Gastroesophageal sphincter (tissue), 4 donors: Measurements from ENCODE around the gene RHBDF2. TPM values are rescaled to one million over a fixed set of nuclear protein-coding genes. Genes with fewer than 3 reads are reported as not detected.

ENCODE experiments used
- ATAC-seq: fragments of 150-250 bp; one replicate; pipeline ENCODE4 v1.9.1; 2016; ENCODE audit warnings: mild to moderate bottlenecking, moderate library complexity
- H3K27ac ChIP-seq, 4 donors: fragments of 200-600 bp; sonication (generic) in 3 of 4; 1 replicate in 3 of 4; 2 replicates in 1 of 4; pipeline ENCODE4 v1.5.1; 2016 to 2019
- H3K27me3 ChIP-seq: fragments of 200-600 bp; sonication (generic); one replicate; pipeline ENCODE4 v1.5.1; 2019
- H3K36me3 ChIP-seq, 2 donors: fragments of 200-600 bp; sonication (generic); one replicate each; pipeline ENCODE4 v1.5.1; 2019; ENCODE audit warnings: control low read depth in 1 of 2
- H3K4me1 ChIP-seq, 3 donors: fragments of 200-600 bp; sonication (generic); 1 replicate in 2 of 3; 2 replicates in 1 of 3; pipeline ENCODE4 v1.5.1; 2016 to 2019; ENCODE audit warnings: control low read depth in 2 of 3
- H3K4me3 ChIP-seq, 2 donors: fragments of 200-600 bp; sonication (generic); one replicate each; pipeline ENCODE4 v1.5.1; 2019; ENCODE audit warnings: mild to moderate bottlenecking in 1 of 2, moderate library complexity in 1 of 2
- H3K9me3 ChIP-seq, 3 donors: fragments of 200-600 bp; sonication (generic); one replicate each; pipeline ENCODE4 v1.5.1; 2017 to 2019; ENCODE audit warnings: control low read depth in 2 of 3
- EP300 ChIP-seq: sonication (generic); formaldehyde crosslinking; IDR thresholded peaks from one replicate; pipeline ENCODE4 v1.6.1; 2017; ENCODE audit warnings: antibody characterized with exemption, mild to moderate bottlenecking
- POLR2A ChIP-seq, 2 donors: fragments of 450-650 bp; IDR thresholded peaks; one replicate each; pipeline ENCODE4 v1.6.1; 2017; ENCODE audit warnings: antibody characterized with exemption in 2 of 2, mild to moderate bottlenecking in 2 of 2, moderate library complexity in 1 of 2
- POLR2AphosphoS5 ChIP-seq: sonication (generic); formaldehyde crosslinking; IDR thresholded peaks from one replicate; pipeline ENCODE4 v1.6.1; 2017; ENCODE audit warnings: antibody characterized with exemption
- WGBS, 2 donors: methylation state at CpG; one replicate each; pipeline ENCODE4 v1.1.5; 2018; ENCODE audit warnings: low coverage in 1 of 2; 5-methylcytosine and 5-hydroxymethylcytosine counted together
- total RNA-seq, 4 donors: library from RNA; depleted of rRNA; stranded (reverse); fragments of >200 nt; gene quantifications; one replicate each; pipeline ENCODE4 v1.1.0, GENCODE V29; 2016
- TF ChIP-seq, protein P1 (sequence below), 4 experiments: fragments of 200-600 bp in 2 of 4; fragments of 450-650 bp in 2 of 4; sonication (generic) in 1 of 4; IDR thresholded peaks; one replicate each; pipeline ENCODE4 v1.5.1; 2017 to 2019; ENCODE audit warnings: antibody characterized with exemption in 4 of 4, mild to moderate bottlenecking in 2 of 4, moderate library complexity in 2 of 4

The RHBDF2 gene
- total RNA-seq, 4 donors from 2014 or later: 7.3 to 20.5 (median 8.5) TPM

DNA sequence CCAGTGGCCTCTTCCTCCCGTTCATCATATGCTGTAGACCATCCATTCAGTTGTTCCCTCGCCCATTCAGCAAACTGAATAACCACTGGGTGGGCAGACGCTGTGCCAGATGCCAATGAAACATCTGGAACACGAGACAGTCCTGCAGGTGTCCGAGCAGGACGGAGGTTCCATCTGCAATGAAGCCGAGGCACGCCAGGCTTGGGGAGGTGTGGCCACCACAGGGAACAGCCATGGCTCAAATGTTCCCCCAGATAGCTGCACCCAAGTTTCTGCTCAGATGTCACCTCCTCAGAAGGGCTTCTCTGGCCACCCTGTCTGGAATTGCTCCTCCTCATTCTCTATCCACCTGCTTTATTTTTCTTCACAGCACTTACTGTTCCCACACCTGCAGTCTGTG, 78.8 kb downstream of the RHBDF2 start:
- peaks cover 0 to 9% of the 10 kb centered on the region in 2 donors for H3K36me3 ChIP-seq
- no peaks in the 10 kb centered on the region for H3K9me3 ChIP-seq
- WGBS, 2 donors: 100% methylated on average over 1 of the region's 8 CpGs; no CpG with 5 or more reads in 1 of the 2 donors
- no peak for ATAC-seq
- TF ChIP-seq POLR2A (IDR thresholded peaks at IDR 0.05): no peak
- TF ChIP-seq, protein P1, sequence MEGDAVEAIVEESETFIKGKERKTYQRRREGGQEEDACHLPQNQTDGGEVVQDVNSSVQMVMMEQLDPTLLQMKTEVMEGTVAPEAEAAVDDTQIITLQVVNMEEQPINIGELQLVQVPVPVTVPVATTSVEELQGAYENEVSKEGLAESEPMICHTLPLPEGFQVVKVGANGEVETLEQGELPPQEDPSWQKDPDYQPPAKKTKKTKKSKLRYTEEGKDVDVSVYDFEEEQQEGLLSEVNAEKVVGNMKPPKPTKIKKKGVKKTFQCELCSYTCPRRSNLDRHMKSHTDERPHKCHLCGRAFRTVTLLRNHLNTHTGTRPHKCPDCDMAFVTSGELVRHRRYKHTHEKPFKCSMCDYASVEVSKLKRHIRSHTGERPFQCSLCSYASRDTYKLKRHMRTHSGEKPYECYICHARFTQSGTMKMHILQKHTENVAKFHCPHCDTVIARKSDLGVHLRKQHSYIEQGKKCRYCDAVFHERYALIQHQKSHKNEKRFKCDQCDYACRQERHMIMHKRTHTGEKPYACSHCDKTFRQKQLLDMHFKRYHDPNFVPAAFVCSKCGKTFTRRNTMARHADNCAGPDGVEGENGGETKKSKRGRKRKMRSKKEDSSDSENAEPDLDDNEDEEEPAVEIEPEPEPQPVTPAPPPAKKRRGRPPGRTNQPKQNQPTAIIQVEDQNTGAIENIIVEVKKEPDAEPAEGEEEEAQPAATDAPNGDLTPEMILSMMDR (IDR thresholded peaks at IDR 0.05): no peak
- no peak for TF ChIP-seq EP300
- TF ChIP-seq POLR2AphosphoS5: no peak
- peaks cover 0 to 31% (median 11%) of the 10 kb centered on the region in 3 donors for H3K4me1 ChIP-seq
- H3K27ac ChIP-seq: no peak overlapping the region
- H3K27me3 ChIP-seq: no peaks in the 10 kb centered on the region
- no peak overlapping the region for H3K4me3 ChIP-seq

DNA sequence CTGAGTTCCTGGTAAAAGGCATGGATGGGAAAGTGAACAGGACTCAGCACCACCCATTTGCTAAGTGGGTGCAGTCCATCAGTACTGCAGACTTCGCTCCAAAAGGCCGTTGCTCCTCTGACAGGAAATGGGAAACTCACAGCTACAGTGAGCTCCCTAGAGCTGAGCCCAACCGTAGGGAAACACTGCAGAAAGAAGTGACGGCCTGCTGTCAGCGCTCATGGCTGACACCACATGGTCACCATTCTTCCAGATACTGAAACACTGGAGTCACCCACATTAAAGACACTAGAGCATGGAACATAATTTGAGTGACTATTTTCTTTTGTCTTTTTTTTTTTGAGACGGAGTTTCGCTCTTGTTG, 80.2 kb downstream of the RHBDF2 start:
- WGBS, 2 donors: 49 to 52% methylated on average over 5 to 6 of the region's 7 CpGs
- Histone ChIP-seq H3K27me3 (no peaks in the 10 kb centered on the region), H3K4me3 (no peak overlapping the region), H3K36me3 (peaks cover 0 to 9% of the 10 kb centered on the region in 2 donors), H3K9me3 (no peaks in the 10 kb centered on the region), H3K27ac (peak overlapping the region in 1 of 4 donors; percentile 38), H3K4me1 (peaks cover 0 to 26% (median 11%) of the 10 kb centered on the region in 3 donors)
- TF ChIP-seq EP300 (no peak), POLR2AphosphoS5 (no peak), POLR2A (IDR thresholded peaks at IDR 0.05) (no peak)
- TF ChIP-seq, protein P1 (IDR thresholded peaks at IDR 0.05): no peak
- no peak for ATAC-seq

Other genes with a start within 250 kb of the RHBDF2 start
- gene UBALD2, start 236.1 kb downstream of the RHBDF2 start, total RNA-seq: 1 to 10 TPM; 6.1 to 8.8 (median 8.4) TPM
- 1 to 10 TPM; 1.7 to 2.7 (median 2.0) TPM for gene QRICH2, start 193.1 kb downstream of the RHBDF2 start, total RNA-seq
- 10 to 100 TPM; 44.7 to 48.5 (median 46.6) TPM for gene PRPSAP1, start 147.5 kb downstream of the RHBDF2 start, total RNA-seq
- gene SPHK1, start 116.8 kb downstream of the RHBDF2 start, total RNA-seq: 10 to 100 TPM; 14.7 to 29.2 (median 18.9) TPM
- 10 to 100 TPM; 13.0 to 19.8 (median 15.2) TPM for gene UBE2O, start 48.3 kb downstream of the RHBDF2 start, total RNA-seq
- not detected for gene AANAT, start 33.8 kb downstream of the RHBDF2 start, total RNA-seq
- 10 to 100 TPM; 12.6 to 23.2 (median 18.8) TPM for gene CYGB, start 36.3 kb upstream of the RHBDF2 start, total RNA-seq
- gene PRCD, start 38.6 kb upstream of the RHBDF2 start, total RNA-seq: 10 to 100 TPM in 1 of 4 donors, 1 to 10 TPM in 2, under 1 TPM in 1; 0.57 to 11.2 (median 2.3) TPM
- gene ST6GALNAC2, start 84.4 kb upstream of the RHBDF2 start, total RNA-seq: 10 to 100 TPM in 2 of 4 donors, 1 to 10 TPM in 2; 5.4 to 27.1 (median 10.6) TPM
- gene ST6GALNAC1, start 142.3 kb upstream of the RHBDF2 start, total RNA-seq: 1 to 10 TPM in 3 of 4 donors, under 1 TPM in 1; 0.47 to 9.6 (median 3.7) TPM
- 100 to 1,000 TPM; 333 to 451 (median 412) TPM for gene MXRA7, start 209.5 kb upstream of the RHBDF2 start, total RNA-seq
- 10 to 100 TPM; 39.0 to 53.8 (median 47.2) TPM for gene JMJD6, start 225.2 kb upstream of the RHBDF2 start, total RNA-seq
- gene METTL23, start 225.4 kb upstream of the RHBDF2 start, total RNA-seq: 10 to 100 TPM; 19.2 to 52.6 (median 25.1) TPM
- gene SRSF2, start 235.9 kb upstream of the RHBDF2 start, total RNA-seq: 100 to 1,000 TPM; 106 to 194 (median 148) TPM
- 10 to 100 TPM; 18.4 to 27.8 (median 20.9) TPM for gene MFSD11, start 236.7 kb upstream of the RHBDF2 start, total RNA-seq